Neuronal stem cell (in vitro differentiated cells): ENCODE results near the gene ST6GALNAC3.

Source experiments
- DNase-seq: peaks from one replicate; pipeline ENCODE4 v3.0.0-alpha.2; 2013; ENCODE audit warnings: low spot score
- H2AFZ ChIP-seq: one replicate; pipeline ENCODE4 v1.6.1; 2013; ENCODE audit warnings: mild to moderate bottlenecking, low read length, inconsistent platforms
- H2AK5ac ChIP-seq: 2 replicates; pipeline ENCODE4 v1.6.1; 2013; ENCODE audit warnings: low read depth, mild to moderate bottlenecking, inconsistent platforms, low read length, moderate library complexity, mixed read lengths
- H2BK120ac ChIP-seq: 2 replicates; pipeline ENCODE4 v1.6.1; 2013; ENCODE audit warnings: low read depth, mild to moderate bottlenecking, inconsistent platforms, low read length, moderate library complexity, mixed read lengths
- H2BK12ac ChIP-seq: one replicate; pipeline ENCODE4 v1.6.1; 2013; ENCODE audit warnings: low read length, inconsistent platforms
- H2BK15ac ChIP-seq: 2 replicates; pipeline ENCODE4 v1.6.1; 2013; ENCODE audit warnings: mild to moderate bottlenecking, low read length, inconsistent platforms, mixed read lengths
- H2BK5ac ChIP-seq: one replicate; pipeline ENCODE4 v1.6.1; 2013; ENCODE audit warnings: inconsistent platforms, mild to moderate bottlenecking, low read length, moderate library complexity
- H3K14ac ChIP-seq: one replicate; pipeline ENCODE4 v1.6.1; 2013; ENCODE audit warnings: low read length, inconsistent platforms
- H3K18ac ChIP-seq: 2 replicates; pipeline ENCODE4 v1.6.1; 2013; ENCODE audit warnings: low read length, inconsistent platforms
- H3K23ac ChIP-seq: 2 replicates; pipeline ENCODE4 v1.6.1; 2013; ENCODE audit warnings: low read depth, mild to moderate bottlenecking, mixed read lengths, low read length, inconsistent platforms; ENCODE audit not compliant: poor library complexity
- H3K27ac ChIP-seq: replicated peaks from 3 replicates; pipeline ENCODE4 v1.5.1; 2013; ENCODE audit warnings: low read length, inconsistent platforms
- H3K27me3 ChIP-seq, 3 experiments: 2 replicates each; pipeline ENCODE4 v1.6.1; 2013; ENCODE audit warnings: low read length in 3 of 3, mild to moderate bottlenecking in 2 of 3, inconsistent platforms in 1 of 3, low read depth in 1 of 3, mixed read lengths in 1 of 3, moderate library complexity in 1 of 3; ENCODE audit not compliant: control insufficient read depth in 3 of 3, insufficient read depth in 3 of 3
- H3K36me3 ChIP-seq, 2 donors: replicated peaks in 1 of 2; 2 replicates each; pipeline ENCODE4 v1.6.1; 2013; ENCODE audit warnings: low read length in 2 of 2; ENCODE audit not compliant: control insufficient read depth in 2 of 2, insufficient read depth in 2 of 2
- H3K4ac ChIP-seq: 2 replicates; pipeline ENCODE4 v1.6.1; 2013; ENCODE audit warnings: inconsistent platforms, mild to moderate bottlenecking, low read length, moderate library complexity
- H3K4me1 ChIP-seq, 2 donors: 1 replicate in 1 of 2; 2 replicates in 1 of 2; pipeline ENCODE4 v1.6.1; 2013; ENCODE audit warnings: low read length in 2 of 2, low read depth in 1 of 2; ENCODE audit not compliant: control insufficient read depth in 2 of 2, insufficient read depth in 1 of 2
- H3K4me2 ChIP-seq: one replicate; pipeline ENCODE4 v1.6.1; 2013; ENCODE audit warnings: mild to moderate bottlenecking, low read length, inconsistent platforms; ENCODE audit not compliant: insufficient read depth, poor library complexity, severe bottlenecking
- H3K4me3 ChIP-seq, 2 donors: 2 replicates each; pipeline ENCODE4 v1.5.1; 2013; ENCODE audit warnings: low read length in 2 of 2, mild to moderate bottlenecking in 2 of 2, inconsistent platforms in 1 of 2, moderate library complexity in 1 of 2
- H3K79me1 ChIP-seq: one replicate; pipeline ENCODE4 v1.6.1; 2013; ENCODE audit warnings: low read depth, mild to moderate bottlenecking, inconsistent platforms, low read length, moderate library complexity
- H3K9ac ChIP-seq: one replicate; pipeline ENCODE4 v1.6.1; 2013; ENCODE audit warnings: mild to moderate bottlenecking, low read depth, low read length, inconsistent platforms; ENCODE audit not compliant: poor library complexity
- H3K9me3 ChIP-seq, 2 donors: replicated peaks in 1 of 2; 2 replicates each; pipeline versions ENCODE3 to v1.6.1; 2013; ENCODE audit warnings: low read length in 2 of 2, mild to moderate bottlenecking in 2 of 2, inconsistent platforms in 1 of 2, low read depth in 1 of 2, mixed read lengths in 1 of 2, moderate library complexity in 1 of 2; ENCODE audit not compliant: control insufficient read depth in 2 of 2, insufficient read depth in 1 of 2
- H4K8ac ChIP-seq: one replicate; pipeline ENCODE4 v1.6.1; 2013; ENCODE audit warnings: low read depth, mild to moderate bottlenecking, inconsistent platforms, low read length, moderate library complexity
- H4K91ac ChIP-seq: one replicate; pipeline ENCODE4 v1.6.1; 2013; ENCODE audit warnings: low read length, low read depth, mild to moderate bottlenecking, inconsistent platforms; ENCODE audit not compliant: poor library complexity
- WGBS, 2 donors: extraction: QIAGEN DNeasy Blood & Tissue Kit; methylation state at CpG; one replicate each; pipeline ENCODE4 v1.1.7; 2013; ENCODE audit warnings: missing lambda C conversion rate in 2 of 2, mixed read lengths in 1 of 2; ENCODE audit not compliant: insufficient read length in 2 of 2, insufficient replicate concordance in 1 of 2; ENCODE audit errors: extremely low coverage in 2 of 2; 5-methylcytosine and 5-hydroxymethylcytosine counted together

Gene ST6GALNAC3

DNA sequence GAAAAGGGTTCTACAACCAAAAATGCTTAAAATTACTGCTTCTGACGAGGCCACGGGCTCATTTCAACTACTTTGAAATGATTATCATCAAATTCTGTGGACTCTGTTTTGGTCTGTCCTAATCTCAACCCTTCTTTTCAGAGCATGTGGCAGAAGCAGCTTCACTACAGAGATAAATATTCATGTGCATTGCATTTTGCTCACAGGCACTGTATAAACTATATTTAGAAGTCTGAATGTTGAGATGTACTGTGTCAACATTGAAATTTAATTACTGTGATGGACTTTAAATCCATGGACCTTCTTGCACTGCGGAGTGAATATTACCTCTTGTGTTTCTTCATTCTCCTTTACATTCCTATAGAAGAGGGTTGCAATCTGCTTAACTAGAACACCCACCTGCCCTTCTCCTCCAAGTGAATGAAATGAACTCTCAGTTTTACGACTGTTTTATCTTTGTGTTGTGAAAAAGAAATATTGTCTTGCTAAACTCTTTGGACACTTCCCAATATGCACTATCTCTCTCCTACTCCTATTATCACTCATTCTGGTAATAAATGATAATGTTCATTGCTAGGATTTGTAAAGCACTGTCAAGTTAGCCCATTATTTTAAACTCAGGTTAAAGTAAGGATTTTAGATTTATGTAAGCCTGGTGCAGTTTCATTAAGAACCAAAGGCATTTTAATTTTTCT lies 511.6 kb downstream of the ST6GALNAC3 start:
- H4K91ac ChIP-seq, result no peak overlapping the region
- no peak for DNase-seq
- H3K9ac ChIP-seq, result no peak overlapping the region
- WGBS, 2 donors, result no CpG with 5 or more reads among the region's 4 CpGs
- no peaks in the 10 kb centered on the region for H3K9me3 ChIP-seq
- no peak overlapping the region for H3K27ac ChIP-seq
- no peak overlapping the region for H3K4me3 ChIP-seq
- no peak overlapping the region for H4K8ac ChIP-seq
- H2BK15ac ChIP-seq, result no peak overlapping the region
- H2AFZ ChIP-seq, result no peak overlapping the region
- no peaks in the 10 kb centered on the region for H3K79me1 ChIP-seq
- H3K4me2 ChIP-seq, result no peak overlapping the region
- no peak overlapping the region for H3K18ac ChIP-seq
- H3K14ac ChIP-seq, result no peak overlapping the region
- H3K36me3 ChIP-seq, result no peaks in the 10 kb centered on the region
- H3K23ac ChIP-seq, result no peak overlapping the region
- H3K4me1 ChIP-seq, result peaks cover 3 to 9% of the 10 kb centered on the region in 2 donors
- no peaks in the 10 kb centered on the region for H3K27me3 ChIP-seq
- no peak overlapping the region for H2AK5ac ChIP-seq
- H2BK5ac ChIP-seq, result no peak overlapping the region
- H2BK120ac ChIP-seq, result no peak overlapping the region
- H2BK12ac ChIP-seq, result no peak overlapping the region
- H3K4ac ChIP-seq, result no peak overlapping the region

DNA sequence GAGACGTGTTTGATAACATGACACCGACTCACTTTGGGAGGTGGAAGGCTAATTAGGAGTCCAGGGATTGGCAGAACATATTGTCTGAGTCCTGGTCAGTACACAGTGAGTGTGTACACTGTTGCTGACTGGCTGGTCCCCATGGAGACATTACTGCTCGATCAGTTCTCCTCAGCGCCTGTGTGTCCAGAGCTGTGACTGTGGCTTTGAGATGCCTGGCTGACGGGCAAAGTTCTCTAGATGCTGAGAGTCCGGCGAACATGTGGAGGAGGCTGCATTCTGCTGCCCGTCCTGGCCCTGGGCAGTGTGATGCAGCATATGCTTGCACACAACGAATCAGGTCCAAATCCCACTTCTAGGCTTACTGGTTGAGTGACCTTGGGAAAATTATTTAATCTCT lies 512.7 kb downstream of the ST6GALNAC3 start:
- Histone ChIP-seq H3K36me3 (no peaks in the 10 kb centered on the region), H4K8ac (no peak overlapping the region), H2BK12ac (no peak overlapping the region), H3K4ac (no peak overlapping the region), H4K91ac (no peak overlapping the region), H3K4me1 (peaks cover 3 to 9% of the 10 kb centered on the region in 2 donors), H3K18ac (no peak overlapping the region), H2BK5ac (no peak overlapping the region), H2AFZ (no peak overlapping the region), H3K9me3 (no peaks in the 10 kb centered on the region), H3K27me3 (no peaks in the 10 kb centered on the region), H2BK15ac (no peak overlapping the region), H3K79me1 (no peaks in the 10 kb centered on the region), H3K27ac (no peak overlapping the region), H3K9ac (no peak overlapping the region), H3K23ac (no peak overlapping the region), H3K4me3 (no peak overlapping the region), H3K14ac (no peak overlapping the region), H2AK5ac (no peak overlapping the region), H2BK120ac (no peak overlapping the region), H3K4me2 (no peak overlapping the region)
- DNase-seq, result no peak
- no CpG with 5 or more reads among the region's 9 CpGs for WGBS, 2 donors

DNA sequence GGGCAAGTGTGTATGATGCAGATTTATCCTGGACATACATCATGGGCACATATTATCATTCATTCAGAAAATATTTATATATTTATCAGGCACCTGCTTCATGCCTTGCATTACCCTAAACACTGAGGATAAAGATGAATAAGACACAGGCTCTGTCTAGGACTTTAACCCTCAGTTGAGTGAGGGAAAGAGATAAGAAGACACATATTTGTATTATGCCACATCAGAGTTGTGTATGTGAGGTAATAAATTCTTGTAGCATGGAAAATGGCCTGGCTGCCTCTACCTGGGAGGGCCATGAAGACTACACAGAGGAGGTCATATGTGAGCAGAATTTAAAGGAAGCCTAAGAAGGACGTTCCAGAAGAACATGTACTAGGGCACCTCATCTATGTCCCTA lies 516.9 kb downstream of the ST6GALNAC3 start:
- Histone ChIP-seq H3K18ac (no peak overlapping the region), H2AK5ac (no peak overlapping the region), H3K4me2 (no peak overlapping the region), H3K4me1 (peaks cover 0 to 3% of the 10 kb centered on the region in 2 donors), H2BK120ac (no peak overlapping the region), H3K27ac (no peak overlapping the region), H4K8ac (no peak overlapping the region), H3K79me1 (no peaks in the 10 kb centered on the region), H3K36me3 (no peaks in the 10 kb centered on the region), H3K23ac (no peak overlapping the region), H2AFZ (no peak overlapping the region), H3K9ac (no peak overlapping the region), H2BK12ac (no peak overlapping the region), H2BK5ac (no peak overlapping the region), H2BK15ac (no peak overlapping the region), H3K9me3 (peaks cover 4 to 14% of the 10 kb centered on the region in 2 donors), H3K4me3 (no peak overlapping the region), H3K4ac (no peak overlapping the region), H3K27me3 (no peaks in the 10 kb centered on the region), H4K91ac (no peak overlapping the region), H3K14ac (no peak overlapping the region)
- DNase-seq, result no peak
- no CpG with 5 or more reads among the region's 1 CpG for WGBS, 2 donors

DNA sequence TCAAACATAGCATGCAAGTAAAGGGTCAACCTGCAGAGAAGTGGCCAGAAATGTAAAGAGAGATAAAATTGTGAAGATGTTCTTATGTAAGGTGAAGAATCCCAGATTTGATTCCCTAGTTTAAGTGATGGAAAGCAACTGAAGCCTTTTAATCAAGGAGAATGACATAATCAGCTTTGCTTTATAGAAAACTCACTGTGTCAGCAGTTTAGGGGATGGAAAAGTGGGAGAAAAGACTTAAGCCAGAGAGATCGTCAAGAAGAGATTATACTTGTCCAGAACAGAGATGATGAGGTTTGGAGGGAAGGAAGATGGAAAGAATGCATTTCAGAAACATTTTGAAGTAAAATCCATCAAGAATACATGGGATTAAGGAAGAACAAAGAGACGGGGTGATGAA lies 517.4 kb downstream of the ST6GALNAC3 start:
- no peaks in the 10 kb centered on the region for H3K36me3 ChIP-seq
- no peak overlapping the region for H3K4me3 ChIP-seq
- no peak overlapping the region for H3K18ac ChIP-seq
- no peak overlapping the region for H2AK5ac ChIP-seq
- no CpG with 5 or more reads among the region's 2 CpGs for WGBS, 2 donors
- no peak overlapping the region for H2BK15ac ChIP-seq
- no peak overlapping the region for H2BK120ac ChIP-seq
- no peak overlapping the region for H2BK5ac ChIP-seq
- H4K91ac ChIP-seq, result no peak overlapping the region
- no peak overlapping the region for H2AFZ ChIP-seq
- no peak overlapping the region for H3K27ac ChIP-seq
- no peak overlapping the region for H3K23ac ChIP-seq
- no peak overlapping the region for H3K14ac ChIP-seq
- no peak overlapping the region for H3K4ac ChIP-seq
- no peak overlapping the region for H3K4me2 ChIP-seq
- peaks cover 0 to 3% of the 10 kb centered on the region in 2 donors for H3K4me1 ChIP-seq
- H3K27me3 ChIP-seq, result no peaks in the 10 kb centered on the region
- no peaks in the 10 kb centered on the region for H3K79me1 ChIP-seq
- DNase-seq, result no peak
- no peak overlapping the region for H2BK12ac ChIP-seq
- peaks cover 4 to 14% of the 10 kb centered on the region in 2 donors for H3K9me3 ChIP-seq
- no peak overlapping the region for H3K9ac ChIP-seq
- no peak overlapping the region for H4K8ac ChIP-seq
